Measurements from ENCODE around the gene FAM83B.

Gene FAM83B

GRCh38 chr6:54980511-54981275, 134.1 kb downstream of the FAM83B start:
- TF ChIP-seq ISL1 (CRISPR knock-in tag; IDR thresholded peaks at IDR 0.05) (no peak), CSDC2 (CRISPR knock-in tag; IDR thresholded peaks at IDR 0.05) (no peak), ZNF565 (CRISPR knock-in tag; conservative IDR thresholded peaks at IDR 0.05; ENCODE audit: low read depth) (no peak), TCF4 (CRISPR knock-in tag; IDR thresholded peaks at IDR 0.05; ENCODE audit: borderline replicate concordance) (no peak), GLIS3 (CRISPR knock-in tag; IDR thresholded peaks at IDR 0.05) (no peak), SNAI2 (CRISPR knock-in tag; IDR thresholded peaks at IDR 0.05) (no peak), ZNF8 (CRISPR knock-in tag; IDR thresholded peaks at IDR 0.05) (no peak), PATZ1 (CRISPR knock-in tag; IDR thresholded peaks at IDR 0.05; ENCODE audit: borderline replicate concordance) (no peak), OSR1 (CRISPR knock-in tag; IDR thresholded peaks at IDR 0.05) (no peak), POU6F1 (CRISPR knock-in tag; IDR thresholded peaks at IDR 0.05; ENCODE audit: borderline replicate concordance, low read depth) (no peak), ARNTL (CRISPR knock-in tag; IDR thresholded peaks at IDR 0.05; ENCODE audit: borderline replicate concordance, low read depth) (no peak), CSRNP3 (CRISPR knock-in tag; IDR thresholded peaks at IDR 0.05) (no peak), ZFP30 (CRISPR knock-in tag; IDR thresholded peaks at IDR 0.05) (no peak), BACH2 (CRISPR knock-in tag; IDR thresholded peaks at IDR 0.05; ENCODE audit: borderline replicate concordance) (no peak), ZNF70 (CRISPR knock-in tag; IDR thresholded peaks at IDR 0.05) (no peak), TOX (CRISPR knock-in tag; IDR thresholded peaks at IDR 0.05; ENCODE audit: borderline replicate concordance) (no peak), ESRRG (CRISPR knock-in tag; IDR thresholded peaks at IDR 0.05) (no peak), ZFP3 (CRISPR knock-in tag; IDR thresholded peaks at IDR 0.05) (no peak)
- TF ChIP-seq, protein P1, sequence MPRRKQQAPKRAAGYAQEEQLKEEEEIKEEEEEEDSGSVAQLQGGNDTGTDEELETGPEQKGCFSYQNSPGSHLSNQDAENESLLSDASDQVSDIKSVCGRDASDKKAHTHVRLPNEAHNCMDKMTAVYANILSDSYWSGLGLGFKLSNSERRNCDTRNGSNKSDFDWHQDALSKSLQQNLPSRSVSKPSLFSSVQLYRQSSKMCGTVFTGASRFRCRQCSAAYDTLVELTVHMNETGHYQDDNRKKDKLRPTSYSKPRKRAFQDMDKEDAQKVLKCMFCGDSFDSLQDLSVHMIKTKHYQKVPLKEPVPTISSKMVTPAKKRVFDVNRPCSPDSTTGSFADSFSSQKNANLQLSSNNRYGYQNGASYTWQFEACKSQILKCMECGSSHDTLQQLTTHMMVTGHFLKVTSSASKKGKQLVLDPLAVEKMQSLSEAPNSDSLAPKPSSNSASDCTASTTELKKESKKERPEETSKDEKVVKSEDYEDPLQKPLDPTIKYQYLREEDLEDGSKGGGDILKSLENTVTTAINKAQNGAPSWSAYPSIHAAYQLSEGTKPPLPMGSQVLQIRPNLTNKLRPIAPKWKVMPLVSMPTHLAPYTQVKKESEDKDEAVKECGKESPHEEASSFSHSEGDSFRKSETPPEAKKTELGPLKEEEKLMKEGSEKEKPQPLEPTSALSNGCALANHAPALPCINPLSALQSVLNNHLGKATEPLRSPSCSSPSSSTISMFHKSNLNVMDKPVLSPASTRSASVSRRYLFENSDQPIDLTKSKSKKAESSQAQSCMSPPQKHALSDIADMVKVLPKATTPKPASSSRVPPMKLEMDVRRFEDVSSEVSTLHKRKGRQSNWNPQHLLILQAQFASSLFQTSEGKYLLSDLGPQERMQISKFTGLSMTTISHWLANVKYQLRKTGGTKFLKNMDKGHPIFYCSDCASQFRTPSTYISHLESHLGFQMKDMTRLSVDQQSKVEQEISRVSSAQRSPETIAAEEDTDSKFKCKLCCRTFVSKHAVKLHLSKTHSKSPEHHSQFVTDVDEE (CRISPR knock-in tag; IDR thresholded peaks at IDR 0.05): no peak
- no peak for ATAC-seq

- ATAC-seq: no peak
- TF ChIP-seq POU6F1 (CRISPR knock-in tag; IDR thresholded peaks at IDR 0.05; ENCODE audit: borderline replicate concordance, low read depth) (no peak), ZFP3 (CRISPR knock-in tag; IDR thresholded peaks at IDR 0.05) (no peak), BACH2 (CRISPR knock-in tag; IDR thresholded peaks at IDR 0.05; ENCODE audit: borderline replicate concordance) (no peak), RARB (CRISPR knock-in tag; IDR thresholded peaks at IDR 0.05) (no peak), ZNF70 (CRISPR knock-in tag; IDR thresholded peaks at IDR 0.05) (no peak), ZNF8 (CRISPR knock-in tag; IDR thresholded peaks at IDR 0.05) (no peak), ZNF565 (CRISPR knock-in tag; conservative IDR thresholded peaks at IDR 0.05; ENCODE audit: low read depth) (no peak)
- TF ChIP-seq, protein P1 (CRISPR knock-in tag; IDR thresholded peaks at IDR 0.05): no peak
These were observed 134.7 kb downstream of the FAM83B start for GRCh38 chr6:54981276-54981609.
